Nephron (organoid): Measurements from ENCODE around the gene CHMP6.
A peak's percentile ranks its signal among the peaks of the same experiment; 100 is the strongest.

ENCODE experiments used
- H3K27ac Mint-ChIP-seq, 3 experiments: 2 replicates each; pipeline ENCODE4 v1.8.0; 2020; ENCODE audit warnings: mixed read lengths in 3 of 3, mild to moderate bottlenecking in 2 of 3, moderate library complexity in 1 of 3
- H3K27me3 Mint-ChIP-seq: 2 replicates; pipeline ENCODE4 v1.8.0; 2021; ENCODE audit warnings: low read depth, mild to moderate bottlenecking, moderate library complexity, mixed read lengths
- H3K36me3 Mint-ChIP-seq: 2 replicates; pipeline ENCODE4 v1.8.0; 2020; ENCODE audit warnings: low read depth, mixed read lengths
- H3K4me1 Mint-ChIP-seq: 2 replicates; pipeline ENCODE4 v1.8.0; 2020; ENCODE audit warnings: mixed read lengths
- H3K4me3 Mint-ChIP-seq, 3 experiments: 2 replicates each; pipeline ENCODE4 v1.8.0; 2020; ENCODE audit warnings: mild to moderate bottlenecking in 3 of 3, mixed read lengths in 3 of 3, moderate library complexity in 2 of 3
- H3K9me3 Mint-ChIP-seq: 2 replicates; pipeline ENCODE4 v1.8.0; 2020; ENCODE audit warnings: mixed read lengths
- CTCF ChIP-seq, 3 experiments: fragments of 200-600 bp; sonication (generic); IDR thresholded peaks; one replicate each; pipeline ENCODE4 v1.5.0; 2021; ENCODE audit warnings: antibody characterized with exemption in 3 of 3; ENCODE audit not compliant: unreplicated experiment in 3 of 3

Gene CHMP6

GRCh38 chr17:80977172-80977571, 14.5 kb upstream of the CHMP6 start:
- Mint-ChIP-seq H3K27me3 (peaks cover 24% of the 10 kb centered on the region), H3K36me3 (no peaks in the 10 kb centered on the region), H3K27ac (no peak overlapping the region), H3K4me3 (no peak overlapping the region), H3K4me1 (peaks cover 10% of the 10 kb centered on the region), H3K9me3 (no peaks in the 10 kb centered on the region)
- TF ChIP-seq CTCF (IDR thresholded peaks at IDR 0.05; ENCODE audit: unreplicated experiment in 3 of 3): no peak

GRCh38 chr17:80978499-80979497, 12.8 kb upstream of the CHMP6 start:
- no peak for TF ChIP-seq CTCF (IDR thresholded peaks at IDR 0.05; ENCODE audit: unreplicated experiment in 3 of 3)
- H3K4me3 Mint-ChIP-seq: no peak overlapping the region
- H3K27ac Mint-ChIP-seq: no peak overlapping the region
- no peaks in the 10 kb centered on the region for H3K36me3 Mint-ChIP-seq
- H3K27me3 Mint-ChIP-seq: peaks cover 37% of the 10 kb centered on the region
- H3K9me3 Mint-ChIP-seq: no peaks in the 10 kb centered on the region
- peaks cover 10% of the 10 kb centered on the region for H3K4me1 Mint-ChIP-seq

- Mint-ChIP-seq H3K27me3 (peaks cover 31% of the 10 kb centered on the region), H3K4me3 (peak overlapping the region; percentile 39 to 68 (median 58)), H3K27ac (no peak overlapping the region), H3K4me1 (peaks cover 10% of the 10 kb centered on the region), H3K36me3 (no peaks in the 10 kb centered on the region), H3K9me3 (no peaks in the 10 kb centered on the region)
- TF ChIP-seq CTCF (IDR thresholded peaks at IDR 0.05; ENCODE audit: unreplicated experiment in 3 of 3): no peak
These were observed 11.9 kb upstream of the CHMP6 start for GRCh38 chr17:80979547-80980378.

- H3K9me3 Mint-ChIP-seq: no peaks in the 10 kb centered on the region
- peaks cover 28% of the 10 kb centered on the region for H3K27me3 Mint-ChIP-seq
- H3K27ac Mint-ChIP-seq: peak overlapping the region in 1 of 3 experiments; percentile 3
- TF ChIP-seq CTCF (IDR thresholded peaks at IDR 0.05; ENCODE audit: unreplicated experiment in 3 of 3): no peak
- peaks cover 10% of the 10 kb centered on the region for H3K4me1 Mint-ChIP-seq
- no peaks in the 10 kb centered on the region for H3K36me3 Mint-ChIP-seq
- peak overlapping the region; percentile 39 to 68 (median 58) for H3K4me3 Mint-ChIP-seq
These were observed 11.1 kb upstream of the CHMP6 start for GRCh38 chr17:80980397-80981061.

GRCh38 chr17:80981062-80981902, 10.4 kb upstream of the CHMP6 start:
- peak overlapping the region in 2 of 3 experiments; percentile 39 to 58 for H3K4me3 Mint-ChIP-seq
- no peak overlapping the region for H3K27ac Mint-ChIP-seq
- TF ChIP-seq CTCF (IDR thresholded peaks at IDR 0.05; ENCODE audit: unreplicated experiment in 3 of 3): peak; percentile 96 to 97 (median 96)
- peaks cover 33% of the 10 kb centered on the region for H3K27me3 Mint-ChIP-seq
- no peaks in the 10 kb centered on the region for H3K9me3 Mint-ChIP-seq
- H3K36me3 Mint-ChIP-seq: no peaks in the 10 kb centered on the region
- H3K4me1 Mint-ChIP-seq: peaks cover 10% of the 10 kb centered on the region
